Activated T-cell treated with anti-CD3 and anti-CD28 coated beads, Interleukin-2, amount 50 U/mL, for 24 hours (primary cell): ENCODE data around the gene ATXN1.

Source experiments
- DNase-seq: peaks from one replicate; pipeline ENCODE4 v3.0.0-alpha.2; 2020
- H3K27ac Mint-ChIP-seq: 2 replicates; pipeline ENCODE4 v1.8.0; 2020; ENCODE audit warnings: mild to moderate bottlenecking, mixed read lengths
- H3K27me3 Mint-ChIP-seq: 2 replicates; pipeline ENCODE4 v1.8.0; 2020; ENCODE audit warnings: mixed read lengths
- H3K36me3 Mint-ChIP-seq: 2 replicates; pipeline ENCODE4 v1.8.0; 2020; ENCODE audit warnings: low read depth, mixed read lengths
- H3K4me1 Mint-ChIP-seq: 2 replicates; pipeline ENCODE4 v1.8.0; 2020; ENCODE audit warnings: low read depth, mixed read lengths
- H3K4me3 Mint-ChIP-seq: 2 replicates; pipeline ENCODE4 v1.8.0; 2020; ENCODE audit warnings: mild to moderate bottlenecking, moderate library complexity, mixed read lengths
- H3K9me3 Mint-ChIP-seq: 2 replicates; pipeline ENCODE4 v1.8.0; 2020; ENCODE audit warnings: mixed read lengths

ATXN1 gene

GRCh38 chr6:16318953-16319720 is 442.1 kb downstream of the ATXN1 start:
- peaks cover 74% of the 10 kb centered on the region for H3K4me1 Mint-ChIP-seq
- H3K9me3 Mint-ChIP-seq = no peaks in the 10 kb centered on the region
- no peaks in the 10 kb centered on the region for H3K27me3 Mint-ChIP-seq
- H3K36me3 Mint-ChIP-seq = peaks cover 8% of the 10 kb centered on the region
- no peak for DNase-seq
- peak overlapping the region; percentile 91 for H3K27ac Mint-ChIP-seq
- H3K4me3 Mint-ChIP-seq = peak overlapping the region; percentile 63

GRCh38 chr6:16318538-16318937 is 442.7 kb downstream of the ATXN1 start:
- peaks cover 69% of the 10 kb centered on the region for H3K4me1 Mint-ChIP-seq
- H3K27me3 Mint-ChIP-seq = no peaks in the 10 kb centered on the region
- H3K9me3 Mint-ChIP-seq = no peaks in the 10 kb centered on the region
- peaks cover 10% of the 10 kb centered on the region for H3K36me3 Mint-ChIP-seq
- peak overlapping the region; percentile 91 for H3K27ac Mint-ChIP-seq
- peak; percentile 63 for DNase-seq
- peak overlapping the region; percentile 63 for H3K4me3 Mint-ChIP-seq

GRCh38 chr6:16316741-16317251 is 444.5 kb downstream of the ATXN1 start:
- Mint-ChIP-seq H3K27ac (peak overlapping the region; percentile 80), H3K4me1 (peaks cover 53% of the 10 kb centered on the region), H3K9me3 (no peaks in the 10 kb centered on the region), H3K4me3 (no peak overlapping the region), H3K36me3 (peaks cover 4% of the 10 kb centered on the region), H3K27me3 (no peaks in the 10 kb centered on the region)
- peak; percentile 44 for DNase-seq

GRCh38 chr6:16314296-16314695 is 447.0 kb downstream of the ATXN1 start:
- Mint-ChIP-seq H3K4me1 (peaks cover 28% of the 10 kb centered on the region), H3K4me3 (no peak overlapping the region), H3K9me3 (no peaks in the 10 kb centered on the region), H3K27ac (no peak overlapping the region), H3K36me3 (peaks cover 12% of the 10 kb centered on the region), H3K27me3 (no peaks in the 10 kb centered on the region)
- no peak for DNase-seq

GRCh38 chr6:16313732-16314131 is 447.5 kb downstream of the ATXN1 start:
- peaks cover 13% of the 10 kb centered on the region for H3K36me3 Mint-ChIP-seq
- H3K27me3 Mint-ChIP-seq = no peaks in the 10 kb centered on the region
- DNase-seq = no peak
- no peak overlapping the region for H3K27ac Mint-ChIP-seq
- no peaks in the 10 kb centered on the region for H3K9me3 Mint-ChIP-seq
- peaks cover 22% of the 10 kb centered on the region for H3K4me1 Mint-ChIP-seq
- no peak overlapping the region for H3K4me3 Mint-ChIP-seq

GRCh38 chr6:16311763-16312162 is 449.5 kb downstream of the ATXN1 start:
- H3K4me1 Mint-ChIP-seq = peaks cover 2% of the 10 kb centered on the region
- no peak overlapping the region for H3K4me3 Mint-ChIP-seq
- peaks cover 17% of the 10 kb centered on the region for H3K36me3 Mint-ChIP-seq
- H3K27me3 Mint-ChIP-seq = no peaks in the 10 kb centered on the region
- H3K27ac Mint-ChIP-seq = no peak overlapping the region
- DNase-seq = no peak
- H3K9me3 Mint-ChIP-seq = no peaks in the 10 kb centered on the region

- peaks cover 10% of the 10 kb centered on the region for H3K4me1 Mint-ChIP-seq
- no peak for DNase-seq
- no peak overlapping the region for H3K4me3 Mint-ChIP-seq
- no peaks in the 10 kb centered on the region for H3K27me3 Mint-ChIP-seq
- no peak overlapping the region for H3K27ac Mint-ChIP-seq
- no peaks in the 10 kb centered on the region for H3K9me3 Mint-ChIP-seq
- peaks cover 61% of the 10 kb centered on the region for H3K36me3 Mint-ChIP-seq
Measured at GRCh38 chr6:16306334-16306733, 454.9 kb downstream of the ATXN1 start.

GRCh38 chr6:16305788-16306187 is 455.5 kb downstream of the ATXN1 start:
- no peak for DNase-seq
- Mint-ChIP-seq H3K9me3 (no peaks in the 10 kb centered on the region), H3K27ac (no peak overlapping the region), H3K4me1 (peaks cover 10% of the 10 kb centered on the region), H3K27me3 (no peaks in the 10 kb centered on the region), H3K36me3 (peaks cover 65% of the 10 kb centered on the region), H3K4me3 (no peak overlapping the region)

- no peak for DNase-seq
- H3K36me3 Mint-ChIP-seq = peaks cover 65% of the 10 kb centered on the region
Measured at GRCh38 chr6:16305246-16305725, 456.0 kb downstream of the ATXN1 start.

GRCh38 chr6:16302721-16303552 is 458.3 kb downstream of the ATXN1 start:
- no peaks in the 10 kb centered on the region for H3K9me3 Mint-ChIP-seq
- no peaks in the 10 kb centered on the region for H3K27me3 Mint-ChIP-seq
- H3K27ac Mint-ChIP-seq = no peak overlapping the region

More at GRCh38 chr6:16305246-16305725, 456.0 kb downstream of the ATXN1 start:
- H3K9me3 Mint-ChIP-seq = no peaks in the 10 kb centered on the region
- no peak overlapping the region for H3K4me3 Mint-ChIP-seq
- no peaks in the 10 kb centered on the region for H3K27me3 Mint-ChIP-seq
- H3K4me1 Mint-ChIP-seq = peaks cover 10% of the 10 kb centered on the region
- peak overlapping the region; percentile 22 for H3K27ac Mint-ChIP-seq

GRCh38 chr6:16301511-16301910 is 459.7 kb downstream of the ATXN1 start:
- Mint-ChIP-seq H3K36me3 (peaks cover 52% of the 10 kb centered on the region), H3K9me3 (no peaks in the 10 kb centered on the region), H3K4me1 (peaks cover 10% of the 10 kb centered on the region), H3K27me3 (no peaks in the 10 kb centered on the region), H3K27ac (no peak overlapping the region), H3K4me3 (no peak overlapping the region)
- DNase-seq = no peak

More at GRCh38 chr6:16302721-16303552, 458.3 kb downstream of the ATXN1 start:
- H3K4me1 Mint-ChIP-seq = peaks cover 10% of the 10 kb centered on the region
- no peak for DNase-seq
- H3K36me3 Mint-ChIP-seq = peaks cover 58% of the 10 kb centered on the region
- H3K4me3 Mint-ChIP-seq = no peak overlapping the region

GRCh38 chr6:16299861-16300260 is 461.4 kb downstream of the ATXN1 start:
- H3K4me3 Mint-ChIP-seq = no peak overlapping the region
- no peaks in the 10 kb centered on the region for H3K9me3 Mint-ChIP-seq
- peaks cover 1% of the 10 kb centered on the region for H3K4me1 Mint-ChIP-seq
- H3K36me3 Mint-ChIP-seq = peaks cover 38% of the 10 kb centered on the region
- DNase-seq = no peak
- no peaks in the 10 kb centered on the region for H3K27me3 Mint-ChIP-seq
- H3K27ac Mint-ChIP-seq = no peak overlapping the region

GRCh38 chr6:16296061-16296670 is 465.1 kb downstream of the ATXN1 start:
- Mint-ChIP-seq H3K4me3 (no peak overlapping the region), H3K36me3 (peaks cover 10% of the 10 kb centered on the region)
- no peak for DNase-seq

GRCh38 chr6:16295471-16295870 is 465.8 kb downstream of the ATXN1 start:
- Mint-ChIP-seq H3K9me3 (no peaks in the 10 kb centered on the region), H3K4me3 (no peak overlapping the region), H3K27me3 (no peaks in the 10 kb centered on the region), H3K4me1 (no peaks in the 10 kb centered on the region), H3K27ac (no peak overlapping the region), H3K36me3 (peaks cover 4% of the 10 kb centered on the region)
- no peak for DNase-seq

More at GRCh38 chr6:16296061-16296670, 465.1 kb downstream of the ATXN1 start:
- H3K27ac Mint-ChIP-seq = no peak overlapping the region
- H3K4me1 Mint-ChIP-seq = no peaks in the 10 kb centered on the region
- no peaks in the 10 kb centered on the region for H3K27me3 Mint-ChIP-seq
- no peaks in the 10 kb centered on the region for H3K9me3 Mint-ChIP-seq
